GM12878 (cell line): Measurements from ENCODE around the gene GPR87.

ENCODE experiments used
- TCF3 ChIP-seq: IDR thresholded peaks from 2 replicates; pipeline ENCODE4 v1.6.1; 2012; ENCODE audit warnings: low read depth, mild to moderate bottlenecking, low read length, borderline replicate concordance; ENCODE audit not compliant: insufficient read depth
- TF ChIP-seq, protein P1 (sequence below): IDR thresholded peaks from 2 replicates; pipeline ENCODE4 v1.6.1; 2012; ENCODE audit warnings: low read depth, low read length, improper control_type of control experiment

DNA sequence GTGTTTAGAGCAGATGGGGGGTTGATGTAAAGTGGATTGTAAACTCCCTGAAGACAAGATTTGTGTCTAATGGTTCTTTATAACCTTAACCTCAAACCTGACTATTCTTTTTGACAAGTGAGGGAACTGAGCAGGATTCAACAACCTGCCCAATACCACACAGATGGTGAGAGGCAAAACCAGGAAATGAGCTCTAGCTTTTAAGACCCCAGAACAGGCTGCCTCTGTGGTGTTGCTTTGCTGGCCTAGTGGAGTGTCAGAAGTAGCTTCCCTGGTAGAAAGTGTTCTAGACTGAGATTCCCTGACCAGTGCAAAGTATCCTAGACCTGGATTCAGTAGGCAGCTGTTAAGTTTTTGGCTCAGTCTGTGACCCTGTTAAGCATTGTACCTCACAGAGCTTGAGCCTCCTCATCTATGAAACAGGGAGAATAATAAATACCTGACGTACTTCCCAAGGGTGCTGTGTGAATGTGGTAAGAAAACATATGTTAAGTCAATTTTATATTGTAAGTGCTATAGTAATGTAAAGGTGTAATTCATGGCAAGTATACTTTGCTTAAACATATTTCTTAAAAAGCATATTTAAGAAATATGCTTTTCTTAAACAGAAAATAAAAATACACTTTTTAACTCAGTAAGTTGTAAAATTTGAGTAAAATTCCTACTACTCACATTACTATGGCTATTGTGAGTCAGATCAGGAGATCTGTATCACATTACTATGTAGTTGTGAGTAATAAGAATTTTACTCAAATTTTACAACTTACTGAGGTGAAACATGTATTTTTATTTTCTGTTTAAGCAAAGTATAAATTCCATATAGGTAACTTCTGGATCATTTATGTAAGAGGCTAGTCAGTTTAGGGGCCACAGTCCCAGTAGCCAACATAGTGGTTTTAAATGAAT lies 8.8 kb downstream of the GPR87 start:
- no peak for TF ChIP-seq TCF3
- TF ChIP-seq, protein P1, sequence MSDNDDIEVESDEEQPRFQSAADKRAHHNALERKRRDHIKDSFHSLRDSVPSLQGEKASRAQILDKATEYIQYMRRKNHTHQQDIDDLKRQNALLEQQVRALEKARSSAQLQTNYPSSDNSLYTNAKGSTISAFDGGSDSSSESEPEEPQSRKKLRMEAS: no peak
